ENCODE data around the gene TLN1.

TLN1 gene

GRCh38 chr9:35700031-35700430 lies 32.0 kb downstream of the TLN1 start:
- ChIA-PET POLR2A (no interaction called here), CTCF (interaction anchor here (1.1 to 1.9 kb wide), 3 partner anchors 11 to 28 kb away, joined by 3 to 17 read pairs (median 8); no protein-coding TSS in a partner anchor)
- DNase-seq (ENCODE audit: extremely low spot score): no peak
- TF ChIP-seq CTCF (IDR thresholded peaks at IDR 0.05; ENCODE audit: control extremely low read depth, extremely low read depth, low read depth, missing control alignments): no peak

- no peak for DNase-seq (ENCODE audit: extremely low spot score)
- ChIA-PET POLR2A (interaction anchor here (0.8 kb wide), 1 partner anchor 10 kb away, joined by 3 read pairs; no protein-coding TSS in a partner anchor), CTCF (interaction anchor here (1.5 to 7.1 kb wide), 10 partner anchors 14 to 127 kb away, joined by 4 to 224 read pairs (median 35); partner anchors contain the start of genes ARHGEF39, CCDC107, CREB3 and RMRP)
- no peak for TF ChIP-seq CTCF (IDR thresholded peaks at IDR 0.05; ENCODE audit: control extremely low read depth, extremely low read depth, low read depth, missing control alignments)
These were observed 33.8 kb downstream of the TLN1 start for GRCh38 chr9:35698231-35698630.

- no peak for DNase-seq (ENCODE audit: extremely low spot score)
- ChIA-PET CTCF (interaction anchor here (1.0 to 7.1 kb wide), 20 partner anchors 10 to 257 kb away, joined by 3 to 224 read pairs (median 17); partner anchors contain the start of genes ARHGEF39, CA9, CCDC107 and CREB3), POLR2A (no interaction called here)
- TF ChIP-seq CTCF (IDR thresholded peaks at IDR 0.05; ENCODE audit: control extremely low read depth, extremely low read depth, low read depth, missing control alignments): no peak
These were observed 34.5 kb downstream of the TLN1 start for GRCh38 chr9:35697486-35697885.

- peak; percentile 94 for TF ChIP-seq CTCF (IDR thresholded peaks at IDR 0.05; ENCODE audit: control extremely low read depth, extremely low read depth, low read depth, missing control alignments)
- ChIA-PET POLR2A (interaction anchor here (0.6 to 1.0 kb wide), 3 partner anchors 18 to 34 kb away, joined by 3 to 4 read pairs (median 4); no protein-coding TSS in a partner anchor), CTCF (interaction anchor here (0.8 to 7.1 kb wide), 48 partner anchors 9 to 326 kb away, joined by 3 to 224 read pairs (median 5); partner anchors contain the start of genes ARHGEF39, CA9, CCDC107 and CD72)
- peak; percentile 85 for DNase-seq (ENCODE audit: extremely low spot score)
These were observed 35.3 kb downstream of the TLN1 start for GRCh38 chr9:35696520-35697215.

- TF ChIP-seq CTCF (IDR thresholded peaks at IDR 0.05; ENCODE audit: control extremely low read depth, extremely low read depth, low read depth, missing control alignments): no peak
- DNase-seq (ENCODE audit: extremely low spot score): no peak
- ChIA-PET CTCF (interaction anchor here (0.8 to 7.1 kb wide), 41 partner anchors 8 to 327 kb away, joined by 3 to 224 read pairs (median 5); partner anchors contain the start of genes ARHGEF39, CA9, CCDC107 and CD72), POLR2A (interaction anchor here (0.6 to 1.0 kb wide), 3 partner anchors 19 to 35 kb away, joined by 3 to 4 read pairs (median 4); no protein-coding TSS in a partner anchor)
These were observed 36.0 kb downstream of the TLN1 start for GRCh38 chr9:35695943-35696401.

- no peak for TF ChIP-seq CTCF (IDR thresholded peaks at IDR 0.05; ENCODE audit: control extremely low read depth, extremely low read depth, low read depth, missing control alignments)
- POLR2A ChIA-PET: interaction anchor here (0.6 to 1.4 kb wide), 2 partner anchors 75 to 1714 kb away, joined by 3 read pairs; no protein-coding TSS in a partner anchor
These were observed 40.2 kb downstream of the TLN1 start for GRCh38 chr9:35691757-35692301.

More at GRCh38 chr9:35691757-35692301, 40.2 kb downstream of the TLN1 start:
- CTCF ChIA-PET: interaction anchor here (0.9 to 2.5 kb wide), 5 partner anchors 8 to 88 kb away, joined by 3 to 12 read pairs (median 4); partner anchors contain the start of gene ARHGEF39
- DNase-seq (ENCODE audit: extremely low spot score): no peak
